Lower lobe of right lung (tissue), 2 donors: ENCODE measurements around the gene LMTK3. TPM values are rescaled to one million over a fixed set of nuclear protein-coding genes. Genes with fewer than 3 reads are reported as not detected.

ENCODE experiments used
- ATAC-seq, 2 donors: fragments of 200-7000 bp; cut with Tn5 transposase; one replicate each; pipeline ENCODE4 v1.9.1; 2020 to 2022; ENCODE audit warnings: mild to moderate bottlenecking in 2 of 2, moderate library complexity in 2 of 2
- DNase-seq: peaks from one replicate; pipeline ENCODE4 v3.0.0-alpha.2; 2020
- H3K27ac ChIP-seq: fragments of 200-600 bp; one replicate; pipeline ENCODE4 v1.8.0; 2022
- H3K27me3 ChIP-seq: fragments of 200-600 bp; one replicate; pipeline ENCODE4 v1.8.0; 2022; ENCODE audit warnings: low read depth
- H3K36me3 ChIP-seq: fragments of 200-600 bp; one replicate; pipeline ENCODE4 v1.8.0; 2022; ENCODE audit warnings: mild to moderate bottlenecking
- H3K4me1 ChIP-seq: fragments of 200-600 bp; one replicate; pipeline ENCODE4 v1.8.0; 2022
- H3K4me3 ChIP-seq: fragments of 200-600 bp; one replicate; pipeline ENCODE4 v1.8.0; 2022; ENCODE audit warnings: mild to moderate bottlenecking
- H3K9me3 ChIP-seq: fragments of 200-600 bp; one replicate; pipeline ENCODE4 v1.8.0; 2022
- CTCF ChIP-seq: fragments of 200-600 bp; IDR thresholded peaks from one replicate; pipeline ENCODE4 v1.8.0; 2022; ENCODE audit warnings: antibody characterized with exemption, mild to moderate bottlenecking
- intact Hi-C: fragments of 100-400 bp; cut with DNase I; formaldehyde crosslinking; loops from one replicate; pipeline ENCODE4 v1.11.0; 2022
- total RNA-seq: library from RNA; stranded (reverse); fragmentation: NEBNext Ultra II Directional; extraction: Animal tissue kit (Norgen Biotek cat#: 25700); gene quantifications from one replicate; pipeline ENCODE4 v1.2.1, GENCODE V29; 2021
- donor health status: DM: no; HTN: yes; CAD: no; lungs with severe emphysema.

LMTK3 gene
- total RNA-seq, 1 donor from 2014 or later, result 7.1 TPM

GRCh38 chr19:48480558-48481500 is 30.8 kb downstream of the LMTK3 start:
- Histone ChIP-seq H3K36me3 (peaks cover 35% of the 10 kb centered on the region), H3K9me3 (no peaks in the 10 kb centered on the region), H3K27ac (peak overlapping the region; percentile 81), H3K27me3 (no peaks in the 10 kb centered on the region), H3K4me3 (peak overlapping the region; percentile 61), H3K4me1 (peaks cover 18% of the 10 kb centered on the region)
- DNase-seq, result no peak
- ATAC-seq, result peak; percentile 63 to 78
- intact Hi-C loops, result no loop called here
- no peak for TF ChIP-seq CTCF

GRCh38 chr19:48480183-48480557 is 31.5 kb downstream of the LMTK3 start:
- Histone ChIP-seq H3K4me1 (peaks cover 18% of the 10 kb centered on the region), H3K36me3 (peaks cover 42% of the 10 kb centered on the region), H3K27me3 (no peaks in the 10 kb centered on the region), H3K27ac (peak overlapping the region; percentile 81), H3K9me3 (no peaks in the 10 kb centered on the region), H3K4me3 (peak overlapping the region; percentile 61)
- no peak for TF ChIP-seq CTCF
- DNase-seq (peak; percentile 70), ATAC-seq (peak; percentile 62 to 71)
- intact Hi-C loops, result no loop called here

- ATAC-seq, result peak; percentile 3 to 9
- peak overlapping the region; percentile 81 for H3K27ac ChIP-seq
- intact Hi-C loops, result no loop called here
These were observed 31.9 kb downstream of the LMTK3 start for GRCh38 chr19:48479686-48480085.

GRCh38 chr19:48478339-48479256 is 33.0 kb downstream of the LMTK3 start:
- H3K27ac ChIP-seq, result no peak overlapping the region
- ATAC-seq (no peak), DNase-seq (no peak)
- peaks cover 57% of the 10 kb centered on the region for H3K36me3 ChIP-seq
- H3K9me3 ChIP-seq, result no peaks in the 10 kb centered on the region
- no peak for TF ChIP-seq CTCF
- peaks cover 18% of the 10 kb centered on the region for H3K4me1 ChIP-seq
- H3K27me3 ChIP-seq, result no peaks in the 10 kb centered on the region
- intact Hi-C loops, result no loop called here
- H3K4me3 ChIP-seq, result no peak overlapping the region

More at GRCh38 chr19:48479686-48480085, 31.9 kb downstream of the LMTK3 start:
- no peak for DNase-seq
- peaks cover 47% of the 10 kb centered on the region for H3K36me3 ChIP-seq
- H3K4me3 ChIP-seq, result no peak overlapping the region
- no peaks in the 10 kb centered on the region for H3K9me3 ChIP-seq
- TF ChIP-seq CTCF, result no peak
- H3K27me3 ChIP-seq, result no peaks in the 10 kb centered on the region
- H3K4me1 ChIP-seq, result peaks cover 18% of the 10 kb centered on the region

GRCh38 chr19:48477698-48478338 is 33.8 kb downstream of the LMTK3 start:
- TF ChIP-seq CTCF, result no peak
- H3K27ac ChIP-seq, result no peak overlapping the region
- H3K9me3 ChIP-seq, result no peaks in the 10 kb centered on the region
- no peak overlapping the region for H3K4me3 ChIP-seq
- H3K36me3 ChIP-seq, result peaks cover 65% of the 10 kb centered on the region
- no peaks in the 10 kb centered on the region for H3K27me3 ChIP-seq
- intact Hi-C loops, result no loop called here
- DNase-seq (no peak), ATAC-seq (no peak)
- H3K4me1 ChIP-seq, result peaks cover 21% of the 10 kb centered on the region
